SIG-M5 treated with dmso at 0.1 percent for 504 hours (cell line): ENCODE results near the gene ZMYND8.
"Not testable (repeated sequence)": the region's sequence is repeated elsewhere in the genome, so short reads cannot be mapped to it uniquely, and the experiment has no call there.

ENCODE experiments used
- DNase-seq: peaks from one replicate; lab custom pipeline; 2025; ENCODE audit not compliant: unreplicated experiment; lab: John Stamatoyannopoulos, UW

The ZMYND8 gene

DNA sequence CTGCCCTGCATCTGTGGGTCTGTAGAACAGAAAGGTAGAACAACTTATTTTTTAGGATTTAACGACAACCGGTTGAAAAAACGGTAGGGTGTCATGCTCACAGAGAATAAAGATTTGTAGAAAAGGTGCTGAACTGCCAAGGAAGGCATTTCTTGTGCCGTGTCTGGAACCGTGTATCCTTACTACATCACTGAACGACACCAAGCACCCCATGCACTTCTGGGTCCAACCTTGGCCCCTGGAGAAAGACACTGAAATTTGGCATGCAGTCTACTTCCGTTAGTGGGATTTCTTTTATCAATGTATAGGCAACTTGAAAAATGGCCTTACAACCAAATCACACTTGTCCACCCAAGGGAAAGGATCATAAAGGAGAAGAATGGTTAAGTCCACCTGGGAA, 145.5 kb downstream of the ZMYND8 start:
- no peak for DNase-seq

DNA sequence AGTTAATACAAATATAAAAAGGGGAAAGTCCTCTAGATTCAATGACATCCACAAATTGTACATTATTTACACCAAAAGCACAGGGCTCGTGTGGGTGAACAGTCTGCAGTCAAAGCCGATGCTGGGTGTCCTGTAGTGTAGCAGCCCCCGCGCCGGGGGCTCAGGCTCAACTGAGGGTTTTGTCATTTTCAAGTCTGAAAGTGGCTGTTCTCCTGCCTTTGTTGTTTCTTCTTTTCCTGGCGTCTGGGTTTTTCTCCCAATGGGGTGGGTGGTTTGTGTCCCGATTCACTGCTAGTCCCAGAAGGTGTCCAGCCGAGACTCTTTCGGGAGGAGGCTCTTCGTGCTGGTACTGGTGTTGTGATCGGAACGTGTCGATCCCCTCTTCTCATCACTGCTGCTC, 146.0 kb downstream of the ZMYND8 start:
- no peak for DNase-seq

DNA sequence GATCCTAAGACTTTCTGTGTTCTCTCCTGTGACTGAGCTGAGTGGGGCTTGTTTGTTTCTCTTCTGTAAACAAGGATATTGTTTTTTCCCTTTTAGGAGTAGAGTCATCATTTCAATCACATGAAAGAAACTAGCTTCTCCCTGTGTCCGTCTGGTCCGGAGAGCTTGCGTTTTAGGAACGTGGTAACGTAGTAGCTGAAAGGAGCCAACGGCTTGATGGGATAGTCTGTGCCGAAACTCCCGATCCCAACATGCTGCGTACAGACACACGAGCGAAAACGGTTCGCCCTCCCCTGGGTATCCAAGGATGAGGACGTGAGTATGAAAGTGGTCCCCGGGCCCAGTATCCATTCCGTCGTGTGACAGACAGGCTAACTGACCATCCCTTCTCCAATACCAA, 146.5 kb downstream of the ZMYND8 start:
- no peak for DNase-seq

- no peak for DNase-seq
Observed at GRCh38 chr20:47208534-47209174, 147.8 kb downstream of the ZMYND8 start.

GRCh38 chr20:47206962-47207641, 149.4 kb downstream of the ZMYND8 start:
- DNase-seq = no peak

GRCh38 chr20:47206552-47206951, 149.9 kb downstream of the ZMYND8 start:
- not testable (repeated sequence) for DNase-seq

- peak; percentile 100 for DNase-seq
Observed at GRCh38 chr20:47205577-47206123, 150.8 kb downstream of the ZMYND8 start.

GRCh38 chr20:47204850-47205122, 151.7 kb downstream of the ZMYND8 start:
- not testable (repeated sequence) for DNase-seq

DNA sequence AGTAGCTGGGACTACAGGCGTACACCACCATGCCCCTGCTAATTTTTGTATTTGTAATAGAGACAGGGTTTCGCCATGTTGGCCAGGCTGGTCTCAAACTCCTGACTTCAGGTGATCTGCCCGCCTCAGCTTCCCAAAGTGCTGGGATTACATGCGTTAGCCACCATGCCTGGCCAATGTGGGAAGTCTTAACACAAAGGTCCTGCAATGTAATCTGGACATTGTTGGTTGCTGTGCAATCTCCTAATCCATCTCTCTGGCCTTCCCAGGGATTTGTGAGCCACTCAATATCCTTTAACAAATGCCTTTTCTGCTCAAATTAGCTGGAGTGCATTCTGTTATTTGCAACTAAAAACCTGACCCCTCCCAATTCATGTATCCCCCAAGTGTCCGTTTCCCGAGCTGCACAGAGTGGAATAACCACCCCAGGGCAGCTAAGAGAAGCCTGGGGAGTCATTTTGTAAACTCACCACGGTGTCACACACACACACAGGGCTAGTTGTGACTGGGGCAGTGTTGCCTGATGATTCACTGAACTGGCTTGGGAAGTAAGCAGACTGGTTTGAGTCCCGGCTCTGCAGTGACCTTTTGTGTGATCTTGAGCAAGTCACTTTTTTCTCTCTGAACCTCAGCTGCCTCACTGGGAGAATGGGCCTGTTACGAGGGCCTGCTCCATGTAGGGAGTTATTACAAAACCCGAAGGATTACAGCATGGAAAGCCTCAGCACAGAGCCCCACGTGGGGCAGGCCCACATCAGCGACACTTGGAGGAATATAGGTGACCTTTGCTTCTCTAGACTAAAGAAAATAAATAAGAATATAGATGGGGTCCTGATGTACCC, 152.3 kb downstream of the ZMYND8 start:
- DNase-seq = peak; percentile 100

DNA sequence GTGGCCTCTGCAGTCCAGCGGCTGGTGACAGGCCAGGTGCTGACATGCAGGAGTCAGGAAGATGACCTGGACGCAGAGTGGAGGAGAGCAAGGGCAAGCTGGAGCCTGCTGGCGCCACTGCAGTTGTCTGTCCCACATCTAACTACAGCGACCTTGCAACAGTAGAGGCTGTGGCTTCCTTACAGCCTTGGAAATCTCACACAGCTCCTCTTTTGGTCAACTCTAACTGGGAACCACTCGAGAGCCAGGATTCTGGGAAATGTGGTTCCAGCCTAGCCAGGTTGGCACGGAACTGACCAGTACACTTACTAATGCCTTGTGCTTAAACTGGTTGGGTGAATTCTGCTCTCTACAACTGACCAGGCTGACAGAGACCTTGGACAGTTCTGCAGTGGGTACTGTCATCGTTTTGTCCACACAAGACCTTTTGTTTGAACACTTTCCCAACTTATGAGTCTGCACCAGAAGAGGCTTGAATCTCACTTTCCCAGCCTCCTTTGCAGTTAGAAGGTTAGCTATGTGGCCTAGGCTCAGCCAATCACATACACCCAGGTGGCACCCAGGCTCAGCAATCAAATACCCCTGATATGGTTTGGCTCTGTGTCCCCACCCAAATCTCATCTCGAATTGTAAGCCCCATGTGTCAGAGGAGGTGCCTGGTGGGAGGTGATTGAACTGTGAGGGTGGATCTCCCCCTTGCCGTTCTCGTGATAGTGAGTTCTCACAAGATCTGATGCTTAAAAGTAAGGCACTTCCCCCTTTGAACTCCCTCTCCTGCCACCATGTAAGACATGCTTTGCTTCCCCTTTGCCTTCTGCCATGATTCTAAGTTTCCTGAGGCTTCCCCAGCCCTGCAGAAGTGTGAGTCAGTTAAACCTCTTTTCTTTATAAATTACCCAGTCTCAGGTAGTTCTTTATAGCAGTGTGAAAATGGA, 153.5 kb downstream of the ZMYND8 start:
- peak; percentile 60 for DNase-seq

DNA sequence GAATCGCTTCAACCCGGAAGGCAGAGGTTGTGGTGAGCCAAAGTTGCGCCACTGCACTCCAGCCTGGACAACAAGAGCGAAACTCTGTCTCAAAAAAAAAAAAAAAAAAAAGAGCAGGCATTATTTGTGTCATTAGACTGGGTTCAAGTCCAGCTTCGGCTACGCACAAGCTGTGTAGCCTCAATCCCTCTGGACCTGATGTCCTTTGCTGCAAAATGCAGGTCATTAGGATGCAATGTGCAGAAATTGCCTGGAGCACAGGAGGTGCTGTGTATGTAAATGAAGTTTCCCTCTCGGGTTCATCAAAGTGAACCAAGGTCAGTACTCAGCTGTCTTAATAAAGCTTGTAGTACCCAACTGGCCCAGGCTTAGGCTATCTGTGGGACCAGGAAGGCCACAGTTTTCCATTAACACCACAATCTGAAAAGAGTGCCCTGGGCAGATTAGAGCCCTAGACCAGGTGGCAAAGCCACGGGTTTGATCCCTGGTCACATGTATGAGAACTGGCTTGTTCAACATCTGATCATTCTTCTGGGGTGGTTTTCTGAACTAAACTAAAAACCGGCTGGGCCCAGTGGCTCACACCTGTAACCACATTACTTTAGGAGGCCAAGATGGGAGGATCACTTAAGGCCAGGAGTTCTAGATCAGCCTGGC, 155.3 kb downstream of the ZMYND8 start:
- no peak for DNase-seq

- DNase-seq = no peak
Observed at GRCh38 chr20:47198996-47199552, 157.4 kb downstream of the ZMYND8 start.

- DNase-seq = no peak
Observed at GRCh38 chr20:47198254-47198671, 158.2 kb downstream of the ZMYND8 start.

GRCh38 chr20:47196091-47197081, 160.1 kb downstream of the ZMYND8 start:
- DNase-seq = peak; percentile 99

GRCh38 chr20:47195573-47195972, 160.9 kb downstream of the ZMYND8 start:
- DNase-seq = peak; percentile 49

GRCh38 chr20:47191956-47192355, 164.5 kb downstream of the ZMYND8 start:
- no peak for DNase-seq

DNA sequence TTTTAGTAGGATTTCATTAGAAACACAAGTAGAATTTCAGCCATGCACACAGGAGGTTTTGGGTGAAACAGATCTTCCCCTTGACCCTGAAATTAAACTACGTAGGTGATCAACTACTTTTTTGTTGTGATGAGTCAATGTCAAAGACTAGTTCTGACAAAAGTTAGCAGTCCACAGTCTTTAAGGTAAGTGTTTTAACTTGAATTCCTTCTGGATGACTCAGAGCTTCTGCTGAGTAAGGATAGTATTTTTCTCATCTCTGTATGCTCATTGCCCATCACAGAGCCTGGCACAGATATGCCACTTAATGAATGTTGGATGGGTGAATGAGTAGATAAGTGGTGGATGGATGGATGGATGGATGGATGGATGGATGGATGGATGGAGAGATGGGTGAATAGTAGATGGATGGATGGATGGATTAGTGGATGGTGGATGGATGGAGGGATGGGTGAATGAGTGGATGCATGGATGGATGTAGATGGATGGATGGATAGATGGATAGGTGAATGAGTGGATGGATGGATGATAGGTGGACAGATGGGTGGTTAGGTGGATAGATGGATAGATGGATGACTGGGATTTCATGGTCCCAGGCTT, 165.3 kb downstream of the ZMYND8 start:
- peak; percentile 76 for DNase-seq

DNA sequence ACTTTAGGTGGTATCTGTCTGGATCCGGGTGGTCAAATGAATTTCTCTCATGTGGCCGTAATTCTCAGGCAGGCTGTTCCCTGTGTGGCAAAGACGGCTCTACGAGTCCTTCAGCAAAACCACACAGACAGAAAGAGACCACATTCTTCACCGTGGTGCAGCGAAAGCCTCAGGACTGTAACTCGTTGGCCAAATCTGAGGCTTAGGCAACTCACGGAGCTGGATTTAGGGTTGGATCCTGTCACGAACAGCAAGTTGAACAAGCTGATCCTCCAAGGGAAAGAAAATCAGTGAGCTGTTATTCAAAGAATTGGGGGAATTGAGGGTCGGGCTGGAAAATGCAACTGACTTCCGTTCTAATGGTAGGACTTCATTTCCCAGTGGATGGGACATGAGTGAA, 167.4 kb downstream of the ZMYND8 start:
- no peak for DNase-seq
